ENCODE measurements around the gene ATP6AP1. TPM values are rescaled to one million over a fixed set of nuclear protein-coding genes. Genes with fewer than 3 reads are reported as not detected.

ATP6AP1 gene
- total and polyA plus RNA-seq, 2 of the 13 experiments (the other 11 are each of a cell fraction or from before 2014, with no cell fraction given), result 56.7 to 110 TPM

DNA sequence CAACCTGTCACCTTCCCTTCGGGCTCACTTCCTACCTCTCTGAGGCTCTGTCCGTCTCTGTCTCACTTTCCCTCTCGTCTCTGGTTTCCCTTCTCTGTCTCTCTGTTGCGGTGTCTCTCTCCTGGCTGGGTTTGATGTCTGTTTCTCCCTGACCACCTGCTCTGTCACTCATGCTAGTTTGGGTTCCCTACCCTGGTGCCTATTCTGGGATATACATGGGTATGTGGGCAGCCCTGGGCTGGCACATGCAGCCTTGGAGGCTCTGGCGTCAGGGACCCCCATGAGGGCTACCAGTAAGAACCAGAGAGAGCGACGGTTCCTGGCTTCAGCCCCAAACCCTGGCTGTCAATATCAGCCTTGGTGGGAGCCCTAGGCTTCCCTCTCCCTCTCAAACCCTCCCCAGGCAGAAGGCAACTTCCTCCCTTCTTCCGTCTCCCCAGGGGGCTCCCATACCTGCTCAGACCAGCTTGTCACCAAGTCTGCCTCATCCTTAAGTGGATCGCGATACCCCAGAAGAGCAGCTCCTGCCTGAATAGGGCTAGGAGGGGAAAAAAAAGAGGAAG is 19.7 kb upstream of the ATP6AP1 start:
- peak overlapping the region; percentile 75 for H3K9ac ChIP-seq (ENCODE audit: insufficient read depth, low read depth, low read length)
- H3K79me2 ChIP-seq (ENCODE audit: insufficient read depth, low read length), result no peaks in the 10 kb centered on the region
- H3K9me3 ChIP-seq (ENCODE audit: low read length), result no peaks in the 10 kb centered on the region
- WGBS (ENCODE audit: low lambda C conversion rate), result 32% methylated on average over 8 of the region's 10 CpGs
- peak overlapping the region; percentile 50 for H3K27ac ChIP-seq (ENCODE audit: extremely low read length, insufficient read depth, low read length)
- intact Hi-C loops (cut with micrococcal nuclease; ENCODE audit: unreplicated experiment) (no loop called here), in situ Hi-C loops (cut with HindIII; ENCODE audit: extremely low pct_ligation_motif_present, low pct_unique_long_range_greater_than_20kb) (loop anchor here (25.0 kb wide), 1 partner anchor 129 kb away; the partner anchor contains the start of genes G6PD and IKBKG)
- DNase-seq (ENCODE audit: low spot score) (no peak), FAIRE-seq (no peak), ATAC-seq (no peak)
- peaks cover 25% of the 10 kb centered on the region for H3K4me1 ChIP-seq (ENCODE audit: insufficient read depth, low read length)
- H3K4me2 ChIP-seq (ENCODE audit: low read depth, low read length), result peak overlapping the region; percentile 82
- H3K27me3 ChIP-seq (ENCODE audit: control insufficient read depth in 1 of 2, insufficient read depth in 2 of 2, low read length in 2 of 2), result no peaks in the 10 kb centered on the region
- no peak overlapping the region for H2AFZ ChIP-seq (ENCODE audit: low read length)
- H3K36me3 ChIP-seq (replicated peaks in 1 of 2; ENCODE audit: control insufficient read depth in 1 of 2, insufficient read depth in 2 of 2, low read length in 2 of 2), result 0 out of 5 replicates have a peak, but pooled peaks cover 0 to 3% of the 10 kb centered on the region in 2 experiments
- peak overlapping the region; percentile 43 to 74 (median 53) for H3K4me3 ChIP-seq (replicated peaks in 1 of 3; ENCODE audit: insufficient read depth in 1 of 3, low read depth in 2 of 3, low read length in 3 of 3)
- BruUV-seq (replicated peaks), result no TSS peak
- POLR2A ChIA-PET, result interaction anchor here (1.0 to 4.9 kb wide), 6 partner anchors 10 to 133 kb away, joined by 3 to 75 read pairs (median 5); partner anchors contain the start of genes ATP6AP1, RPL10 and SLC10A3
- CTCF ChIA-PET (ENCODE audit: low intra/inter-chr PET ratio, low total read pairs), result no interaction called here
- no peaks in the 10 kb centered on the region for H4K20me1 ChIP-seq (ENCODE audit: insufficient read depth, low read length)
- TF ChIP-seq ZNF343 (CRISPR knock-in tag; IDR thresholded peaks at IDR 0.05), result no peak
- TF ChIP-seq CC2D1A (CRISPR knock-in tag; IDR thresholded peaks at IDR 0.05), result no peak
- TF ChIP-seq, protein P1, sequence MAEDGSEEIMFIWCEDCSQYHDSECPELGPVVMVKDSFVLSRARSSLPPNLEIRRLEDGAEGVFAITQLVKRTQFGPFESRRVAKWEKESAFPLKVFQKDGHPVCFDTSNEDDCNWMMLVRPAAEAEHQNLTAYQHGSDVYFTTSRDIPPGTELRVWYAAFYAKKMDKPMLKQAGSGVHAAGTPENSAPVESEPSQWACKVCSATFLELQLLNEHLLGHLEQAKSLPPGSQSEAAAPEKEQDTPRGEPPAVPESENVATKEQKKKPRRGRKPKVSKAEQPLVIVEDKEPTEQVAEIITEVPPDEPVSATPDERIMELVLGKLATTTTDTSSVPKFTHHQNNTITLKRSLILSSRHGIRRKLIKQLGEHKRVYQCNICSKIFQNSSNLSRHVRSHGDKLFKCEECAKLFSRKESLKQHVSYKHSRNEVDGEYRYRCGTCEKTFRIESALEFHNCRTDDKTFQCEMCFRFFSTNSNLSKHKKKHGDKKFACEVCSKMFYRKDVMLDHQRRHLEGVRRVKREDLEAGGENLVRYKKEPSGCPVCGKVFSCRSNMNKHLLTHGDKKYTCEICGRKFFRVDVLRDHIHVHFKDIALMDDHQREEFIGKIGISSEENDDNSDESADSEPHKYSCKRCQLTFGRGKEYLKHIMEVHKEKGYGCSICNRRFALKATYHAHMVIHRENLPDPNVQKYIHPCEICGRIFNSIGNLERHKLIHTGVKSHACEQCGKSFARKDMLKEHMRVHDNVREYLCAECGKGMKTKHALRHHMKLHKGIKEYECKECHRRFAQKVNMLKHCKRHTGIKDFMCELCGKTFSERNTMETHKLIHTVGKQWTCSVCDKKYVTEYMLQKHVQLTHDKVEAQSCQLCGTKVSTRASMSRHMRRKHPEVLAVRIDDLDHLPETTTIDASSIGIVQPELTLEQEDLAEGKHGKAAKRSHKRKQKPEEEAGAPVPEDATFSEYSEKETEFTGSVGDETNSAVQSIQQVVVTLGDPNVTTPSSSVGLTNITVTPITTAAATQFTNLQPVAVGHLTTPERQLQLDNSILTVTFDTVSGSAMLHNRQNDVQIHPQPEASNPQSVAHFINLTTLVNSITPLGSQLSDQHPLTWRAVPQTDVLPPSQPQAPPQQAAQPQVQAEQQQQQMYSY (CRISPR knock-in tag; IDR thresholded peaks at IDR 0.05), result no peak
- TF ChIP-seq, protein P2, sequence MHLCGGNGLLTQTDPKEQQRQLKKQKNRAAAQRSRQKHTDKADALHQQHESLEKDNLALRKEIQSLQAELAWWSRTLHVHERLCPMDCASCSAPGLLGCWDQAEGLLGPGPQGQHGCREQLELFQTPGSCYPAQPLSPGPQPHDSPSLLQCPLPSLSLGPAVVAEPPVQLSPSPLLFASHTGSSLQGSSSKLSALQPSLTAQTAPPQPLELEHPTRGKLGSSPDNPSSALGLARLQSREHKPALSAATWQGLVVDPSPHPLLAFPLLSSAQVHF (CRISPR knock-in tag; IDR thresholded peaks at IDR 0.05), result no peak
- no peak for TF ChIP-seq ETV6 (CRISPR knock-in tag; conservative IDR thresholded peaks at IDR 0.05)
- no peak for TF ChIP-seq ZSCAN20 (CRISPR knock-in tag; IDR thresholded peaks at IDR 0.05; ENCODE audit: borderline replicate concordance)
- 0 out of 2 replicates have a peak, but pooled peaks have one; percentile 21 for TF ChIP-seq ZNF605 (CRISPR knock-in tag; IDR thresholded peaks at IDR 0.05)
- TF ChIP-seq ZNF224 (CRISPR knock-in tag; IDR thresholded peaks at IDR 0.05), result no peak
- peak; percentile 18; the same call in 1 of the 2 replicates for TF ChIP-seq ZNF556 (CRISPR knock-in tag; IDR thresholded peaks at IDR 0.05; ENCODE audit: borderline replicate concordance)
- TF ChIP-seq, protein P3, sequence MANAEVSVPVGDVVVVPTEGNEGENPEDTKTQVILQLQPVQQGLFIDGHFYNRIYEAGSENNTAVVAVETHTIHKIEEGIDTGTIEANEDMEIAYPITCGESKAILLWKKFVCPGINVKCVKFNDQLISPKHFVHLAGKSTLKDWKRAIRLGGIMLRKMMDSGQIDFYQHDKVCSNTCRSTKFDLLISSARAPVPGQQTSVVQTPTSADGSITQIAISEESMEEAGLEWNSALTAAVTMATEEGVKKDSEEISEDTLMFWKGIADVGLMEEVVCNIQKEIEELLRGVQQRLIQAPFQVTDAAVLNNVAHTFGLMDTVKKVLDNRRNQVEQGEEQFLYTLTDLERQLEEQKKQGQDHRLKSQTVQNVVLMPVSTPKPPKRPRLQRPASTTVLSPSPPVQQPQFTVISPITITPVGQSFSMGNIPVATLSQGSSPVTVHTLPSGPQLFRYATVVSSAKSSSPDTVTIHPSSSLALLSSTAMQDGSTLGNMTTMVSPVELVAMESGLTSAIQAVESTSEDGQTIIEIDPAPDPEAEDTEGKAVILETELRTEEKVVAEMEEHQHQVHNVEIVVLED (CRISPR knock-in tag; IDR thresholded peaks at IDR 0.05; ENCODE audit: borderline replicate concordance), result 0 out of 2 replicates have a peak, but pooled peaks have one; percentile 25
- no peak for TF ChIP-seq TEAD3 (CRISPR knock-in tag; optimal IDR thresholded peaks at IDR 0.05; ENCODE audit: borderline replicate concordance)
- TF ChIP-seq, protein P4, sequence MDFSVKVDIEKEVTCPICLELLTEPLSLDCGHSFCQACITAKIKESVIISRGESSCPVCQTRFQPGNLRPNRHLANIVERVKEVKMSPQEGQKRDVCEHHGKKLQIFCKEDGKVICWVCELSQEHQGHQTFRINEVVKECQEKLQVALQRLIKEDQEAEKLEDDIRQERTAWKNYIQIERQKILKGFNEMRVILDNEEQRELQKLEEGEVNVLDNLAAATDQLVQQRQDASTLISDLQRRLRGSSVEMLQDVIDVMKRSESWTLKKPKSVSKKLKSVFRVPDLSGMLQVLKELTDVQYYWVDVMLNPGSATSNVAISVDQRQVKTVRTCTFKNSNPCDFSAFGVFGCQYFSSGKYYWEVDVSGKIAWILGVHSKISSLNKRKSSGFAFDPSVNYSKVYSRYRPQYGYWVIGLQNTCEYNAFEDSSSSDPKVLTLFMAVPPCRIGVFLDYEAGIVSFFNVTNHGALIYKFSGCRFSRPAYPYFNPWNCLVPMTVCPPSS (IDR thresholded peaks at IDR 0.05), result no peak
- TF ChIP-seq ZNF589 (CRISPR knock-in tag; conservative IDR thresholded peaks at IDR 0.05), result no peak
- no peak for TF ChIP-seq NCOA5 (CRISPR knock-in tag; IDR thresholded peaks at IDR 0.05)
- no peak for TF ChIP-seq CREM (IDR thresholded peaks at IDR 0.05)
- TF ChIP-seq CREM (CRISPR knock-in tag; IDR thresholded peaks at IDR 0.05), result no peak
